Smooth muscle cell of the brain vasculature (primary cell): Measurements from ENCODE around the gene LRRFIP1.

Experiments
- DNase-seq: peaks from one replicate; pipeline ENCODE4 v3.0.0-alpha.2; 2012; ENCODE audit warnings: low read depth, low spot score

Gene LRRFIP1

GRCh38 chr2:237616734-237617586 lies 10.4 kb upstream of the LRRFIP1 start:
- DNase-seq, result no peak

- no peak for DNase-seq
These were observed 9.8 kb upstream of the LRRFIP1 start for GRCh38 chr2:237617587-237617982.

DNA sequence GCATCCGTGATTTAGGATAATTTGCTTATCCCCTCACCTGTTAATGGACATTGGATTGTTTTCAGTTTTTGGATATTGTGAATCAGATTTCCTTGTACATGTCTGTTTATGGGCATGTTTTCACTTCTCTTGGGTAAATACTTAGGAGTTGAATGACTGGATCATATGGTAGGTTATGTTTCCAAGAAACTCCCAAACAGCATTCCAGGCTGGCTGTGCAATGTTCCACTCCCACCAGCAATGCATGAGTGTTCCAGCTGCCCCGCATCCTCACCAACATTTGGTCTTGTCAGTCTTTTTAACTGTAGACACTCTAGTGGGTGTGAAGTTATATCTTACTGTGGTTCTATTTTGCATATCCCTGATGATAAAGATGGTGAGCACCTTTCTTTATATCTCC lies 8.9 kb upstream of the LRRFIP1 start:
- no peak for DNase-seq

DNA sequence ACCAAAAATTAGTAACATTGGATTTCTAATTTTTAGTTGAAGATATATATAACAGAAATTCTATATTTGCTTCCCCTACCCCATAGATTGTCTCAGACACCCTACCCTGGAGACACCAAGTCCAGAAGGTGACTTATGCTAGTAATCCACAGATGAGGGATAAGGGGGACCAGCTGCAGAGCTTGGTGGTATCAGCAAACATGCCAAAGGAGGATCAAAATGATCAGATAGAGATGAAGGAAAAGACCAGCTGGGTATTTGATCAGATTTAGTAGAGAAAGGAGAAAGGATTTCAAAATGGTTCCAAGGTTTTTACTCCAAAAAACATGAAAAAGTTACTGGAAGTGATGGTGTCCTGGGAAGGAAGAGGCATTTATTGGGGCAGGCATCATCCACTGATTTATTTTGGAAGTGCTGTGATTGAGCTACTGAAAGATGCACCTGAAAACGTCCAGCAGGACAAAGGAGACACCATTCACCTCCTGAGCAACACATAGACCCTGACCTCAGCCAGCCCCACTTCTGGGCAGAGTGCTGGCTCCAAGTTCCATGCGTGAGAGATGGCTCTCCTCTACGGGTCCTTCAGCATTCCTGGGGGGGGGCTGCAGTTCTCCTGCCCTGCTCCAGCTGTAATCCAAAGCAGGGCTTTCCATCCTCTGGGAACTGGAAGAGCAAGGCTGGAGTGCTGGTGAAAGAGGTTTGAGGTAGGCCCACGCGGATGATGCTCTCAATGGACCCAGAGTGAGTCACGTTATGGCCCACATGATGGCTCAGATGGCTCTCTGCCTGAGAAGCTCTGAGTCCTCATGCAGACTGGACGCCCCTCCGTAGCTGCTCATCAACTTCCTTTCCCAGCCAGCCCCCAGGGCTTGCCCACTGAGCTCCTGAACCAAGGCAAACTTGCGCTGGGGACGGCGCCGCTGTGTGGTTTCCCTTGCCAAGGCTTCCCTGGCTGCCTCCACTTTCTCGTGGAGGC lies 3.7 kb upstream of the LRRFIP1 start:
- no peak for DNase-seq

GRCh38 chr2:237624565-237624964 lies 2.8 kb upstream of the LRRFIP1 start:
- DNase-seq, result no peak

GRCh38 chr2:237625216-237625705 lies 2.1 kb upstream of the LRRFIP1 start:
- no peak for DNase-seq

DNA sequence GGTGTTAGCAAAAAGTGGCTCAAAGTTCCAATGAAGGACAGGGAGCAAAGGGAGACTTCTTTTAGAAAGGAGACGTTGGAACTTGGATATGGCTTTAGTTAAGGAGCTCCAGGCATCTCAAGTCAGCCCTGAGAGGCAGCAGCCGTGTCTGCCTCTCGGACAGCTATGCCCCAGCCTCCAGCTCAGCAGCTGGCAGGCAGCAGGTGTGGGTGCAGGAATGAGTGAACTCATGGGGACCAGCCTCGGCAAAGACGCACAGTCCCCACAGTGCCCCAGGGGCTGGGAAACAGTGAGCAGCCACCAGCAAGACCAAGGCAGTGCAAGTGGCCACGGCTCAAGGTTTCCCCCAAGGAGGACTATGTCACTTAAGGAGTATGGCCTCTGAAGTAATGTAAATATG lies 1.6 kb upstream of the LRRFIP1 start:
- no peak for DNase-seq

DNA sequence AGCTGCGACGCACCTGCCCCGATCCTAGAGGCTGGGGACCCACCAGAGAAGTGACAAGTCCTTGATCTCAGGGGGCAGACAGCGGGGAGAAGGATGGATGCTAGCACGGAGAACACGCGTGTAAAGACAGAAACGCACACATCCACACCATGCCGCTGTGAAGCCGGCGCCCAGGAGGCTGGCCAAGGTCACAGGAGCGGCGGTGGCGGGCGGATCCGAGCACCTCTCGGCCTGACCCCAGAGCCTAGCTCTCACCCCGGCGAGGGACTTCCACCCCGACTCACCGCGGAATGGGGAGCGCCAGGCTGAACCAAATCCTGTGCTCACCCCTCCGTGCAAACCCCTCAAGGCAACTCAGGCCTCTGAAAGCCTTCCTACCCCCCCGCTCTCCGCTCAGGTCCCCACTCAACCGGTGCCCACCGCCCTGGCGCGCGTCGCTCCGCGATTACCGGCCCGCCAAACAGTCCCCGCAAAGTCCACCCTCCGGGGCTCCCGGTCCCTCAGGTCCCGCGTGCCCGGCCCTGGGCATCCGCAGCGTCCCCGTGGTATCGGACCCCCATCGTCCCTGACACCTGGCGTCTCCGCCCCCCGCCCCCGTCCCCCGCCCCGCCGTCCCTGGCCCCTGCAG lies 460 bp upstream of the LRRFIP1 start:
- DNase-seq, result no peak

DNA sequence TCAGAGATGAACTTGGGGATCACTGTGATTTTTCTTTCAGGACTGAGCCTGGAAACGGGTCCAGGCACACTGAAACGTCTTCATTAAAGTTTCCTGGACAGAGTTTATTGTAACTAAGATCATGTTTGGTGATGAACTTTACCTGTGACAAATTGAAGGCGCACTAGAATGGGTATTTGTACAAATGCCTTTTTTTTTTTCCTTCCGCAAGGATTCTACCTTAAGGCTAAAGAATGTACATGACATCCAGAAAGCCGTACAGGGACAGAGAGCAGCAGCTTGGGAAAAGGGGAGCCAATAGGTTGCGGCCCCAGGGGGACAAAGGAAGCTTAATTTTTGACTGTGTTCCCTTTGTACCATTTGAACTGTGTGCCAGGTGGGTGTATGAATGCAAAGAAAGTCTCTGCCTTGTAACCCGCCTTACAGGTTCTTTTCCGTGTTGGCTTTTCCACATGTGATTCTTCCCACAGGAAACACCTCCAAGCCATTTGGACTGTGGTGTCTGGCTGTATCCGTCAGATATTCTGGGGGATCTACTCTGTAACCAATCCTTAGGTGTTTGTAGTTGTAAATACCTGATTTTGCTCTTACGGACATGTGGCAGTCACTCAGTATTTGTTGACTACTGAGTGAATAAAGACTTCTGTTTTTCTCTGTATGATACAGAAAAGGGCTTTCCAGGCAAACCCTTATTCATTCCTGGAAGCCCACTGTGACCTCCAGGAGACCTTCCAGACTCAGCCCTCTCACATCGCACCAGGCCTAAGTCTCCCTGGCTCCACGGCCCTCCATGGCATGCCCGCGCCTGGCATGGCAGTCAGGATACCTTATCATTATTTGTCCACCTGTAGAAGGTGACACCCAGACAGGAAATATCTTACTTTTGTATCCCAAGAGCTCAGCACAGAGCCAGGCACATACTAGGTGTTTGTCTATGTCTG lies 1.1 kb downstream of the LRRFIP1 start:
- no peak for DNase-seq

DNA sequence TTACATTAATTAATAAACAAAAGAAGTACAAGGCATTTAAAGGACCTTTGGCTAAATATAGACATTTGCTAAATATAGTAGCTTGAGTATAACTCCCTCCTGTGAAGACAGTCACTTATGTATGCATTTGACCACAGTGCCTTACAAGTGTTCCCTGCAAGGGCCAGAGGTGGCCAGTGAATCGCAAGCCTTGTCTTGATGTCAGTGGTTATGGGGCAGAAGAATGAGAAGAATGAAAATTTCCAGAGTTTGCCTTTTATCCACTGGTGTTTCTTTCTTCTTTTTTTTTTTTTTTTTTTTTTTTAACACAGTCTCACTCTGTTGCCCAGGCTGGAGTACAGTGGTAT lies 1.8 kb downstream of the LRRFIP1 start:
- no peak for DNase-seq

GRCh38 chr2:237629739-237630138 lies 2.4 kb downstream of the LRRFIP1 start:
- DNase-seq, result peak; percentile 17

GRCh38 chr2:237630216-237631000 lies 3.0 kb downstream of the LRRFIP1 start:
- DNase-seq, result no peak

- DNase-seq, result no peak
These were observed 3.8 kb downstream of the LRRFIP1 start for GRCh38 chr2:237631007-237631785.

GRCh38 chr2:237631801-237632585 lies 4.6 kb downstream of the LRRFIP1 start:
- DNase-seq, result no peak

GRCh38 chr2:237633061-237633561 lies 5.7 kb downstream of the LRRFIP1 start:
- DNase-seq, result no peak

DNA sequence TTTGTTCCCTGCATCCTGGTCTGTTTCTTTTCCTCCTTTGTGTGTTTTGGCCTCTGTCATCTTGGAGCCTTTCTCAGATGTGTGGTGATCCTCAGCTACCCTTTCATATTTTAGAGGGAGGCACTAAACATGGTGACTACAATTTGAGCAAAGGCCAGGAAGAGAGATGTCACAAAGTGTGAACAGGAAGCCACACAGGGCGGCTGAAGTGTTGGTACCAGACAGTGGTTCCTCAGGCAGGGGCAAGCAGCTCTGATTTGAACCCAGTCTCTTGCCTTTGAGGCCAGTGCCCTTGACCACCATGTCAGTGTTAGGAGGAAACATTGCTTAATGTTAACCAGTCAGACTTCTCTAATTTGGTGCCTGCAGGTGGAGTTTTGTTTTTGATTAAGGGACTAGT lies 9.2 kb downstream of the LRRFIP1 start:
- no peak for DNase-seq

DNA sequence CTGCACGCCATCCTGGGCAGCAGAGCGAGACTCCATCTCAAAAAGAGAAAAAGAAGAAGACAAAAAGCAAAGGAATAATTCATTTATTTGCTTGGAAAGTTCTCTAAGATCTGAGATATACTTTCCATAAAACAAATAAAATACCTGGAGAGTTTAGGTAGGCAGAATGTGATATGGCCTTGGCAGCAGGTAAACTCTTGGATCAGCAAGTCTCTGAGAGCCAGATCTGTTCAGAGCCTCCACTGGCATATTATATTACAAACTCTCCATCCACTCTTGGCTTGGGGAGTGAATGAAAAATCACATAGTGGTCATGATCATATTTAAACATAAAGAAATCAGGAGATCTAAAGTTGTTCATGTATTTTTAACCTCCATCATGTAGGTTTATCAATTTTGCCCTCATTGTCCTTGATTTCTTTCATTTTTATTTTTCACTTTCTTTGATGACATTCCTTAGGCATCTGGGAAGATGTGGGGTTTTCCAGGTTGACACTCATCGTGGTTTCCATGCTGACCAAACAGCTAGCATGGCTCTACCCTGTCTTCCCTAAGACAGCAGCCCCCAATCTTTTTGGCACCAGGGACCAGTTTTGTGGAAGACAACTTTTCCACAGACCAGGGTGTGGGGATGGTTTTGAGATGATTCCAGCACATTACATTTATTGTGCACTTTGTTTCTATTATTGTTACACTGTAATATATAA lies 10.2 kb downstream of the LRRFIP1 start:
- DNase-seq, result no peak

GRCh38 chr2:237638176-237638575 lies 10.8 kb downstream of the LRRFIP1 start:
- no peak for DNase-seq
